ENCODE results near the gene NRAS.

The NRAS gene

GRCh38 chr1:114677691-114678090 lies 38.9 kb downstream of the NRAS start:
- DNase-seq (ENCODE audit: low read depth, low spot score) = no peak

GRCh38 chr1:114676115-114676514 lies 40.5 kb downstream of the NRAS start:
- no peak for DNase-seq (ENCODE audit: low read depth, low spot score)

- no peak for DNase-seq (ENCODE audit: low read depth, low spot score)
Measured at GRCh38 chr1:114671939-114672275, 44.7 kb downstream of the NRAS start.

- DNase-seq (ENCODE audit: low read depth, low spot score) = no peak
Measured at GRCh38 chr1:114671011-114671938, 45.3 kb downstream of the NRAS start.

GRCh38 chr1:114670083-114671010 lies 46.2 kb downstream of the NRAS start:
- DNase-seq (ENCODE audit: low read depth, low spot score) = peak; percentile 43

- no peak for DNase-seq (ENCODE audit: low read depth, low spot score)
Measured at GRCh38 chr1:114669562-114670082, 46.9 kb downstream of the NRAS start, which contains the start of gene DENND2C. DENND2C (minus strand) TSS chr1:114670049; CDS start chr1:114625984, 44,065 bp downstream.

- peak; percentile 2 for DNase-seq (ENCODE audit: low read depth, low spot score)
Measured at GRCh38 chr1:114668784-114669561, 47.6 kb downstream of the NRAS start.

- DNase-seq (ENCODE audit: low read depth, low spot score) = no peak
Measured at GRCh38 chr1:114668373-114668772, 48.2 kb downstream of the NRAS start.

- no peak for DNase-seq (ENCODE audit: low read depth, low spot score)
Measured at GRCh38 chr1:114666954-114667353, 49.6 kb downstream of the NRAS start.

GRCh38 chr1:114660238-114660637 lies 56.3 kb downstream of the NRAS start:
- no peak for DNase-seq (ENCODE audit: low read depth, low spot score)

All from brain pericyte (primary cell).